ENCODE data around the gene ATP8B1.

Gene ATP8B1

DNA sequence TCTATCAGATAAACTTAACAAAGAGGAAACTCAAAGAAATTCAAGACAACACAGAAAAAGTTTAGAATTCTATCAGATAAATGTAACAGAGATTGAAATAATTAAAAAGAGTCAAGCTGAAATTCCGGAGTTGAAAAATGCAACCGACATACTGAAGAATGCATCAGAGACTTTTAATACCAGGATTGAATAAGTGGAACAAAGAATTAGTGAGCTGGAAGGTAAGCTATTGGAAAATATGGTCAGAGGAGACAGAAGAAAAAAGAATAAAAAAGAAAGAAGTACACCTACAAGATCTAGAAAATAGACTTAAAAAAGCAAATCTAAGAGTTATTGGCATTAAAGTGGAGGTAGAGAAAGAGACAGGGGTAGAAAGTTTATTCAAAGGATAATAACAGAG, 88.0 kb downstream of the ATP8B1 start:
- DNase-seq (ENCODE audit: low read depth), result no peak
- TF ChIP-seq, protein P1, sequence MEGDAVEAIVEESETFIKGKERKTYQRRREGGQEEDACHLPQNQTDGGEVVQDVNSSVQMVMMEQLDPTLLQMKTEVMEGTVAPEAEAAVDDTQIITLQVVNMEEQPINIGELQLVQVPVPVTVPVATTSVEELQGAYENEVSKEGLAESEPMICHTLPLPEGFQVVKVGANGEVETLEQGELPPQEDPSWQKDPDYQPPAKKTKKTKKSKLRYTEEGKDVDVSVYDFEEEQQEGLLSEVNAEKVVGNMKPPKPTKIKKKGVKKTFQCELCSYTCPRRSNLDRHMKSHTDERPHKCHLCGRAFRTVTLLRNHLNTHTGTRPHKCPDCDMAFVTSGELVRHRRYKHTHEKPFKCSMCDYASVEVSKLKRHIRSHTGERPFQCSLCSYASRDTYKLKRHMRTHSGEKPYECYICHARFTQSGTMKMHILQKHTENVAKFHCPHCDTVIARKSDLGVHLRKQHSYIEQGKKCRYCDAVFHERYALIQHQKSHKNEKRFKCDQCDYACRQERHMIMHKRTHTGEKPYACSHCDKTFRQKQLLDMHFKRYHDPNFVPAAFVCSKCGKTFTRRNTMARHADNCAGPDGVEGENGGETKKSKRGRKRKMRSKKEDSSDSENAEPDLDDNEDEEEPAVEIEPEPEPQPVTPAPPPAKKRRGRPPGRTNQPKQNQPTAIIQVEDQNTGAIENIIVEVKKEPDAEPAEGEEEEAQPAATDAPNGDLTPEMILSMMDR (IDR thresholded peaks at IDR 0.05; ENCODE audit: insufficient read depth, low read depth, low read length, missing control alignments), result no peak
- no peak overlapping the region for H3K4me3 ChIP-seq (ENCODE audit: low read depth, low read length)

DNA sequence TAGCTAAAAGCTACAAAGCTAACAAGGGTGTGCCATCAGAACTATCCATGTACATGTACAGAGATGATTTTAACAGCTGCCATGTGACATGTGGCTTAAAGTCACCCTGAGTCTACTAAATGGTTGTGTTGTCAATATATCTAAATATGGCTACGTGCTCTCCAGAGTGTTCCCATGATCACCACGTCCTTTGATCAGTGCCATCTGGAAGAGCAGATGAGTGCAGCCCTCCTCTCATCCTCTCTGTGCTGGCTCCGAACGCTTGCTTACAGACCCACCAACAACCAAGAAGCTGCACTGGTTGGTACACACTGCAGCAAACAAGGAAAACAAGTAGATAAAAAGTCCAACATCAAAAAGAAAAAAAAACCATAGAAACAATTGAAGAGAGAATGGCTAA, 92.9 kb downstream of the ATP8B1 start:
- TF ChIP-seq, protein P1 (IDR thresholded peaks at IDR 0.05; ENCODE audit: insufficient read depth, low read depth, low read length, missing control alignments), result no peak
- no peak overlapping the region for H3K4me3 ChIP-seq (ENCODE audit: low read depth, low read length)
- no peak for DNase-seq (ENCODE audit: low read depth)

DNA sequence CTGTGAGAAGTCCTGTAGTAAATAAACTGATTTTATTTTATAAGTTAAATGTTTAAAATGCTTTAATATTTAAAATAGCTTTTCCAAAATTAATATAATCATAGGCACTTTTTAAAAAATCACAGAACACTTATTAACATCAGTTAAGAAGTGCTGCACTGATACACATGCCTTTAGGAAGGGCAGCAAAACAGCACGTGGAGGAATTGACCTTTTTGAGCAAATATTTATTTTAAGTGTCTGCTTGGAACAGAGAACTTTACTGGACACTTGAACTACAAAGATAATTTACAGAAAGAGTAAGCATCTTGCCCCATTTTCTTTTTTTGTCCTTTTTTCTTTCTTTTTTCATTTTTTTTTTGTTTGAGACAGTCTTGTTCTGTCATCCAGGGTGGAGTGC, 93.8 kb downstream of the ATP8B1 start:
- H3K4me3 ChIP-seq (ENCODE audit: low read depth, low read length), result no peak overlapping the region
- DNase-seq (ENCODE audit: low read depth), result no peak
- TF ChIP-seq, protein P1 (IDR thresholded peaks at IDR 0.05; ENCODE audit: insufficient read depth, low read depth, low read length, missing control alignments), result no peak

DNA sequence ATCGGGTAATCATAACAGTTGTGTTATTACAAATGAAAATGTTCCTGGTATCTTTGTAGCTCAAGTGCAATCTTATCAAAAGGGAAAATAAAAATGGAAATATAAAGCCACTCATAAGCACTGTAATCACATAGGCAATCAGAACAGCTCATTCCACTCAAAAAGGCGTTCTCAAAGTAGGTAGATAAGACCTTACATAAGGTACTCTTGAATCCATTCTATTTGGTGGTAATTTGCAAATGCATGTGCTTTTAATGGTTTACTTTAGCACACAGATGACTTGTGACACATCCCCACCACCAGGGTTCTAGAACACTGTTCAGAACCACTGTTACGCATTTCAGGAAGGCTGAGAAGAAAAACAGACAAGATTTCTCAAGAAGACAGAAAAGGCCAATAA, 94.8 kb downstream of the ATP8B1 start:
- DNase-seq (ENCODE audit: low read depth), result no peak
- no peak overlapping the region for H3K4me3 ChIP-seq (ENCODE audit: low read depth, low read length)
- TF ChIP-seq, protein P1 (IDR thresholded peaks at IDR 0.05; ENCODE audit: insufficient read depth, low read depth, low read length, missing control alignments), result no peak

DNA sequence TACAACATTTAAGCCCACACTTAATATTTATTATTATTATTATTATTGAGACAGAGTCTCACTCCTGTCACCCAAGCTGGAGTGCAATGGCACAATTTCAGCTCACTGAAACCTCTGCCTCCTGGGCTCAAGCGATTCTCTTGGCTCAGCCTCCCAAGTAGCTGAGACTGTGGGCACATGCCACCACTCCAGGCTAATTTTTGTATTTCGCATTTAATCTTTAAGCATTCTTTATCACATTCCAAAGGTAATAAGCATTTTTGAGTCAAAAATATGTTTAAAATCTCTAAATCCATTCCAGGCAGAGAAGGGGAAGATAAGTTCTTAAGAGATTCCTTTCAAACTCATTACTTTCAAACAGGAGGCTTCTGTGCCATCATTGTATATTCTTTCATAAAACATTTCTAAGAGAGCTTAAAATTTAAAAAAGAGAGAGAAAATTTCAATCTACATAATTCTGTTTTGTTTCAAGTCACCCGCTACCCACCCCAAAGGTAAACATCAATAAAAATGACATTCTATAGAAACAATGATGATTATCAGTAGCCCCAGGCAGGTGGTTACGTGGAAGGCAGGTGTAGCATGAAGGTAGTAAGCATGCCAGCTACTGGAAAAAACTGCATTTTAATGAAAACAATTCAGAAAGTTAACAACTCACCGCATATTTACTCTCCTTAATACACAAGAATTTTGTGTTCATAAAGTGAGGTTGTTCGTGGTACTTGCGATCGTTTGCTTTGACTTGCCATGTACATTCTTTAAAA, 97.1 kb downstream of the ATP8B1 start:
- no peak for DNase-seq (ENCODE audit: low read depth)
- TF ChIP-seq, protein P1 (IDR thresholded peaks at IDR 0.05; ENCODE audit: insufficient read depth, low read depth, low read length, missing control alignments), result no peak
- no peak overlapping the region for H3K4me3 ChIP-seq (ENCODE audit: low read depth, low read length)

DNA sequence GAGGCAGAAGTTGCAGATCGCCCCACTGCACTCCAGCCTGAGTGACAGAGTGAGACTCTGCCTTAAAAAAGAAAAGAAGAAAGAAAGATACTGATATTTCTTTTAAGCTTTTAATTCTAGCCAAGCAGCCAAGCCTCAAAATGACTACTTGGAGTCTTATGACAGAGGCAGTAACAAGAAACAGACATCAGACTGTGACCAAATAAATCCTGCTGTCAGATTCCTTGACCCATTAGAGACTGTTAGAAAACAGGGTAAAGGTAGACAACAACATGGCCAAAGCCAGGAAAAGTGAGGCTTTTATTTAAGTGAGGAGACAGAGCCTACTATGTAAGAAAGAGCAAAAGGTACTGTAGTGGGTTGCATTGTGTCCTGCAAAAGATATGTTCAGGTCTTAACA, 98.1 kb downstream of the ATP8B1 start:
- no peak for DNase-seq (ENCODE audit: low read depth)
- TF ChIP-seq, protein P1 (IDR thresholded peaks at IDR 0.05; ENCODE audit: insufficient read depth, low read depth, low read length, missing control alignments), result no peak
- H3K4me3 ChIP-seq (ENCODE audit: low read depth, low read length), result no peak overlapping the region
